Measurements from ENCODE around the gene PDXK.

The PDXK gene

DNA sequence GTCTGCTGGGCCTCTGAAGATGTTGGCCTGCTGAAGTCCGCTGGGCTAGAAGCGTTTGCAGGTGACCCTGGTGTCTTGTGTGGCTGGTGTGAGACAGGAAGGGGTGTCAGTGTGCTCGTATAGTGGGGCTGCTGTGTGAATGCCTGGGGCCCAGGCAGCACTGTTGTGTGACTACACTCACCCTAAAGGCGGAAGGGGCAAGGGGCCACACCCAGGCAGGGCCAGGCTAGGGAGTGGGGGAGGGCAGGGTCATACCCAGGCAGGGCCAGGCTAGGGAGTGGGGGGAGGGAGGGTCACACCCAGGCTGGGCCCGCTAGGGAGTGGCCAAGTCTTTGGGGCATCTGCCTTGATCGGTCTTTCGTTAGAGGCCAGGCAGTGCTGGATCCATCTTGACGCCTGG lies 25.0 kb downstream of the PDXK start:
- Histone ChIP-seq H3K27ac (ENCODE audit: low read depth, low read length) (no peak overlapping the region), H3K9ac (ENCODE audit: low read length) (no peak overlapping the region), H3K4me3 (ENCODE audit: low read length) (no peak overlapping the region), H3K4me1 (ENCODE audit: control insufficient read depth, insufficient read depth, low read length) (no peaks in the 10 kb centered on the region), H3K27me3 (ENCODE audit: control insufficient read depth, insufficient read depth, low read length) (no peaks in the 10 kb centered on the region), H3K36me3 (ENCODE audit: control insufficient read depth, insufficient read depth, low read length) (peaks cover 21% of the 10 kb centered on the region)

DNA sequence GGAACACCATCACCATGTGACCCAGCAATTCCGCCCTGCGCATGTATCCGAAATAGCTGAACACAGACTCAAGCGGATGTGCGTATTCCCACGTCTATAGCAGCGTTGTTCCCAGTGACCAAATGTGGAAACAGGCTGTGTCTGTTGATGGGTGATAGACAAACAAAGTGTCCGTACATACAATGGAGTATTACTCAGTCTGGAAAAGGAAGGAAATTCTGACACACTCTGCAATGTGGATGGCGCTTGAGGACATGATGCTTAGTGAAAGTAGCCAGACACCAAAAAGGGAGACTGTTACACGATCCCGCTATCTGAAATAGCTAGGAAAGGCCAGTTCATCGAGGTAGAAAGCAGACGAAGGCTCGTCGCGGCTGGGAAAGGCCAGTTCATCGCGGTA lies 25.8 kb downstream of the PDXK start:
- no peak overlapping the region for H3K27ac ChIP-seq (ENCODE audit: low read depth, low read length)

GRCh38 chr21:43745772-43746517 lies 27.0 kb downstream of the PDXK start:
- Histone ChIP-seq H3K9ac (ENCODE audit: low read length) (no peak overlapping the region), H3K27ac (ENCODE audit: low read depth, low read length) (no peak overlapping the region), H3K36me3 (ENCODE audit: control insufficient read depth, insufficient read depth, low read length) (peaks cover 23% of the 10 kb centered on the region), H3K4me3 (ENCODE audit: low read length) (no peak overlapping the region), H3K4me1 (ENCODE audit: control insufficient read depth, insufficient read depth, low read length) (no peaks in the 10 kb centered on the region), H3K27me3 (ENCODE audit: control insufficient read depth, insufficient read depth, low read length) (no peaks in the 10 kb centered on the region)

More for the DNA sequence above, 25.8 kb downstream of the PDXK start:
- no peaks in the 10 kb centered on the region for H3K4me1 ChIP-seq (ENCODE audit: control insufficient read depth, insufficient read depth, low read length)
- no peaks in the 10 kb centered on the region for H3K27me3 ChIP-seq (ENCODE audit: control insufficient read depth, insufficient read depth, low read length)
- no peak overlapping the region for H3K4me3 ChIP-seq (ENCODE audit: low read length)
- H3K36me3 ChIP-seq (ENCODE audit: control insufficient read depth, insufficient read depth, low read length) = peaks cover 21% of the 10 kb centered on the region
- no peak overlapping the region for H3K9ac ChIP-seq (ENCODE audit: low read length)

DNA sequence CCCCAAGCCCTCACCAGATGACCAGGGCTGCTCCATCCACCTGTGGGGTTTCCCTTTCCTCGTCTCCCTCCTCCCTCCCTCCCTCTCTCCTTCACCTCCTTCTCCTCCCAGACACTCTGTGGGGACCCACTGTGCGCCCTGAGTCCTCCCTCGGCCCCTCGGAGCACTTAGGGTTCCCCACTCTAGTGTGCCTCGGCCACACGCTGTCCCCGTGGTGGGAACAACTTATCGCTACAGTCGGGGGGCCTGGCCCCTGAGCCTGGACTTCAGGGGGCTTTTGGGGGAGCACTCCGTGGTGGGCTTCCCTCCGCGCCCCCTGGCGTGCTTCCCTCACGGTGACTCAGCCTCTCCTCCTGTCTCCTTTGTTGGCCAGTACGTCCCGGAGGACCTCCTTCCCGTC lies 29.7 kb downstream of the PDXK start:
- Histone ChIP-seq H3K27ac (ENCODE audit: low read depth, low read length) (no peak overlapping the region), H3K9ac (ENCODE audit: low read length) (no peak overlapping the region), H3K4me3 (ENCODE audit: low read length) (no peak overlapping the region), H3K27me3 (ENCODE audit: control insufficient read depth, insufficient read depth, low read length) (no peaks in the 10 kb centered on the region), H3K4me1 (ENCODE audit: control insufficient read depth, insufficient read depth, low read length) (no peaks in the 10 kb centered on the region), H3K36me3 (ENCODE audit: control insufficient read depth, insufficient read depth, low read length) (peaks cover 38% of the 10 kb centered on the region)

DNA sequence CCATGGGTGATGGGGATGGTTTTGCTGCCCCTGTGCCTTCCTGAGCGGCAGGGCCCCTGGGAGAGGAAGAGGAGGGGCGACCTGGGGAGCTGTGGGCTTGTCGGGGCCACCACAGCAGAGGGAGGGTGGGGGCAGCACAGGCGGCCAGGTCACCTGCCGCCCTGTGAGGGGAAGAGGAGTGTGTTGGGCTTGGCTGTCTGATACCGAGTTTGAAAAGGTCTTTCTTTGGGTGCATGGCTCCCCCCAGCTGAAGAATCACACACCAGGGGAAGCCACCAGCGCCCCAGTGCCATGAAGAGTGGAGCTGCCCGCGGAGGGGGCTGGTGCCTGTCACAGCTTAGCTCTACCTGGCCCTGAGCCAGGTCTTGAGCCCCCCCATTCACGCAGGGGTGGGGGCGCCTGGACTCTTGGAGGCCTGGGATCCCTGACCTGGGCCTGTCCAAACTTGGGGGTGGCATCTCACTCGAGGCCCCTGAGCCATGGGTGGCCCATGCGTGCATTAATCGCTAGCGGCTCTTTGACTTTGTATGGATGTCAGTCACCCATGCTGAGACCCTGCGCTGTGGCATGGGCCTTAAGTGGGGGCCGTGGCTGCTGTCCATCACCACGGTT lies 30.8 kb downstream of the PDXK start:
- Histone ChIP-seq H3K4me1 (ENCODE audit: control insufficient read depth, insufficient read depth, low read length) (no peaks in the 10 kb centered on the region), H3K36me3 (ENCODE audit: control insufficient read depth, insufficient read depth, low read length) (peaks cover 33% of the 10 kb centered on the region), H3K27me3 (ENCODE audit: control insufficient read depth, insufficient read depth, low read length) (no peaks in the 10 kb centered on the region), H3K27ac (ENCODE audit: low read depth, low read length) (no peak overlapping the region), H3K4me3 (ENCODE audit: low read length) (no peak overlapping the region), H3K9ac (ENCODE audit: low read length) (no peak overlapping the region)

GRCh38 chr21:43750339-43751033 lies 31.6 kb downstream of the PDXK start:
- Histone ChIP-seq H3K27ac (ENCODE audit: low read depth, low read length) (no peak overlapping the region), H3K4me3 (ENCODE audit: low read length) (no peak overlapping the region), H3K36me3 (ENCODE audit: control insufficient read depth, insufficient read depth, low read length) (peaks cover 40% of the 10 kb centered on the region), H3K9ac (ENCODE audit: low read length) (no peak overlapping the region), H3K27me3 (ENCODE audit: control insufficient read depth, insufficient read depth, low read length) (no peaks in the 10 kb centered on the region), H3K4me1 (ENCODE audit: control insufficient read depth, insufficient read depth, low read length) (no peaks in the 10 kb centered on the region)

DNA sequence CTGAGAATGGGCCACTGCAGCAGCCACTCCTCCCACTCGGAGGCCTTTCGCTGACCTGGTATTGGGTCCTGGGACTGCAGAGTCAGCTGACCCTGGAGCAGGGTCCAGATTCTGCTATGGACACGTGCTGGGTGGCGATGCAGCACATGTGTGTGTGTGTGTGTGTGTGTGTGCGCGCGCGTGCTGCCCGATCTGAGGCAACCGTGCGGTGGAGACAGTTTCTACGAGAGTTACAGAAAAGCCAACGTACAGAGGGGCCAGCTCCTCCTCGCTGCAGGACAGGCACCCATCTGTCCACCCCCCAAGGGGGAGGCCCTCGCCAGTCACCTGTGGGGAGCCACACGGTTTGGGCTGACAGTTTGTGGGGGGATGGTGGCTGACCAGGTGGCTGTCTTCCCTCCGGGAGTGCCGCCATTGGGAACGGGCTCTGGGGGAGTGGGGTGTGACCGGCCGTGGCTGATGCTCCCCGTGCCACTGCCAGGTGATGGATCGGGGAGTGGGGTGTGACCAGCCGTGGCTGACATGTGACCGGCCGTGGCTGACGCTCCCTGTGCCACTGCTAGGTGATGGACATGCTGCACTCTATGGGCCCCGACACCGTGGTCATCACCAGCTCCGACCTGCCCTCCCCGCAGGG lies 33.1 kb downstream of the PDXK start:
- no peak overlapping the region for H3K4me3 ChIP-seq (ENCODE audit: low read length)
- H3K36me3 ChIP-seq (ENCODE audit: control insufficient read depth, insufficient read depth, low read length) = peaks cover 39% of the 10 kb centered on the region
- H3K9ac ChIP-seq (ENCODE audit: low read length) = no peak overlapping the region
- H3K27me3 ChIP-seq (ENCODE audit: control insufficient read depth, insufficient read depth, low read length) = no peaks in the 10 kb centered on the region
- no peak overlapping the region for H3K27ac ChIP-seq (ENCODE audit: low read depth, low read length)
- no peaks in the 10 kb centered on the region for H3K4me1 ChIP-seq (ENCODE audit: control insufficient read depth, insufficient read depth, low read length)

GRCh38 chr21:43752758-43753438 lies 34.0 kb downstream of the PDXK start:
- Histone ChIP-seq H3K27me3 (ENCODE audit: control insufficient read depth, insufficient read depth, low read length) (no peaks in the 10 kb centered on the region), H3K4me1 (ENCODE audit: control insufficient read depth, insufficient read depth, low read length) (peaks cover 4% of the 10 kb centered on the region), H3K36me3 (ENCODE audit: control insufficient read depth, insufficient read depth, low read length) (peaks cover 36% of the 10 kb centered on the region), H3K4me3 (ENCODE audit: low read length) (no peak overlapping the region), H3K9ac (ENCODE audit: low read length) (no peak overlapping the region), H3K27ac (ENCODE audit: low read depth, low read length) (no peak overlapping the region)

DNA sequence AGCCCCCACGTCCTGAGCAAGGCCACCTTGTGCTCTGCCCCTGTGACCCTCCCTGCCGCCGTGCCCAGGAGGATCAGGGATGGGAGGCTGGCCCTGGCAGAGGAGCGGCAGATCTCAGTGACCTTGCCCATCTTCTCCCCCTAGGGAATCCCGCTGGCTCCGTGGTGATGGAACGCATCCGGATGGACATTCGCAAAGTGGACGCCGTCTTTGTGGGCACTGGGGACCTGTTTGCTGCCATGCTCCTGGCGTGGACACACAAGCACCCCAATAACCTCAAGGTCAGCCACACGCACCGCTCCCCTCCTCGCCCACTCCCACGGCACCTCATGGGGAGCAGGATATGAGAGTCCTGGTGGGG lies 34.5 kb downstream of the PDXK start:
- no peaks in the 10 kb centered on the region for H3K27me3 ChIP-seq (ENCODE audit: control insufficient read depth, insufficient read depth, low read length)
- H3K36me3 ChIP-seq (ENCODE audit: control insufficient read depth, insufficient read depth, low read length) = peaks cover 36% of the 10 kb centered on the region
- no peak overlapping the region for H3K27ac ChIP-seq (ENCODE audit: low read depth, low read length)
- H3K4me1 ChIP-seq (ENCODE audit: control insufficient read depth, insufficient read depth, low read length) = peaks cover 6% of the 10 kb centered on the region
- H3K4me3 ChIP-seq (ENCODE audit: low read length) = no peak overlapping the region
- H3K9ac ChIP-seq (ENCODE audit: low read length) = no peak overlapping the region

DNA sequence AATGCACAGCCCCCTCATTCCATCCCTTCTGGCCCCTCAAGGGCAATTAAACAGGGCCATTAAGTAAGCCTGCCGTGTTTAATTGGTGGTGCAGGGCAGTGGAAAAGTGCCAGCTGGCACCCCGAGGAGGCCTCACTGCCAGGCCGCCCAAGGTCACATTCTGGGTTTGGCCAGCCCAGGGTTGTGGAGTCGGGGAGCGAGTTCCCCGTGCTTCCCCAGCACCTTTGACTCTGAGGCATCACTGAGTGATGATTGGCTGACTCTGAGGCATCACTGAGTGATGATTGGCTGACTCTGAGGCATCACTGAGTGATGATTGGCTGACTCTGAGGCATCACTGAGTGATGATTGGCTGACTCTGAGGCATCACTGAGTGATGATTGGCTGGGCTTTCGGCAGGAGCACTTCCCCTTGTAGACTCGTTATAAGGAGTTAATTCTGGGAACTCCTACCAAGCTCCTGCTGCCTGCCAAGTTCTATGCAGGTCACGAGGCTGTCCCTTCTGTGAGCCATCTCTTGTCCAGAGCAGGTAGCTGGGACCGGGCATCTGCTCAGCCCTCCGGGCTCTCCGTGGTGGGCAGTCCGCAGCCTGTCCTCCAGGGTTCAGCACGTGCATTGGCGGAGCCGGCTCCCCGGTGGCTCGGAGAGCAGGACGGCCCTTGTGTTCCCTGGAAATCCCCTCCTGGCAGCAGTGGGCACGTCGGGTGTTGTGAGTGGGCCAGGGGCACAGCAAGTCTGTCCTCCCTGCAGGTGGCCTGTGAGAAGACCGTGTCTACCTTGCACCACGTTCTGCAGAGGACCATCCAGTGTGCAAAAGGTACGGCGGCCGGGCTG lies 36.2 kb downstream of the PDXK start:
- Histone ChIP-seq H3K36me3 (ENCODE audit: control insufficient read depth, insufficient read depth, low read length) (peaks cover 36% of the 10 kb centered on the region), H3K27me3 (ENCODE audit: control insufficient read depth, insufficient read depth, low read length) (no peaks in the 10 kb centered on the region), H3K4me1 (ENCODE audit: control insufficient read depth, insufficient read depth, low read length) (peaks cover 12% of the 10 kb centered on the region), H3K4me3 (ENCODE audit: low read length) (no peak overlapping the region), H3K27ac (ENCODE audit: low read depth, low read length) (no peak overlapping the region), H3K9ac (ENCODE audit: low read length) (no peak overlapping the region)

DNA sequence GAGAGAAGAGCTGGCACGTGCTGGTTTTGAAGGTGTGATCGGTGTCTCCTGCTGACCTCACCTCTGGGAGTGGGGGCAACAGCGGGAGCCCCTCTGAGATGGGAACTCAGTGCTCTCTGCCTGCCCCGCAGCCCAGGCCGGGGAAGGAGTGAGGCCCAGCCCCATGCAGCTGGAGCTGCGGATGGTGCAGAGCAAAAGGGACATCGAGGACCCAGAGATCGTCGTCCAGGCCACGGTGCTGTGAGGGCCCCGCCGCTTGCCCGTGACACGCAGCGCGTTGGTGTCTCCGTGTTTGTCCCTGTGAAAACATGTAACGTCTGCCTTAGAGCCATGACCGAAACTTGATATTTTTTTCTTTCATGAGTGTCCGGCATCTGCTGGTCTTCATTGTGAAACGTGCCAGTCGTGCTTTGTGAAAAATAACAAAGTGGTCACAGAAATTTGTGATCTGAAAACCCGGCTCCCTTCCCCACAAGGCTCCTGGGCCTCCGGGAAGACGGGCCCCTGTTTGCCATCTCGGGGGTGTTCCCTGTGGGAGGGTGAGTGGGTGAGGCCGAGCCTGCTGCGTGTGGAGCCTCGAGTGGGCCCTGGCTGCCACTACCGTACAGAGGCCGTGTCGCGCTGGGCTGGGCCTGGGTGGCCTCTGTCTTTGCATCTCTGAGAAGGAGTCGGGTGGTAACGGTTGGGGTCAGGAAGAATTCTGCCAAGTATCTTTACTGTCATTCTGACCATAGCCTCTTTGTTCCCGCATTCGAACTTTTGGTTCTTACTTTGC lies 37.1 kb downstream of the PDXK start:
- Histone ChIP-seq H3K9ac (ENCODE audit: low read length) (no peak overlapping the region), H3K4me1 (ENCODE audit: control insufficient read depth, insufficient read depth, low read length) (peaks cover 12% of the 10 kb centered on the region), H3K4me3 (ENCODE audit: low read length) (no peak overlapping the region), H3K27ac (ENCODE audit: low read depth, low read length) (no peak overlapping the region), H3K36me3 (ENCODE audit: control insufficient read depth, insufficient read depth, low read length) (peaks cover 34% of the 10 kb centered on the region), H3K27me3 (ENCODE audit: control insufficient read depth, insufficient read depth, low read length) (no peaks in the 10 kb centered on the region)

Data from rectal smooth muscle tissue (tissue), 1 donor.